Measurements from ENCODE around the gene ITPR3. TPM values are rescaled to one million over a fixed set of nuclear protein-coding genes. Genes with fewer than 3 reads are reported as not detected.
A peak's percentile ranks its signal among the peaks of the same experiment; 100 is the strongest.

ITPR3 gene
- total and polyA plus RNA-seq, 8 donors = 14.1 to 149 (median 65.6) TPM

- intact Hi-C loops (cut with DNase I; ENCODE audit: low total_unique reads) = no loop called here
- H3K4me3 ChIP-seq = no peak overlapping the region
- peaks cover 0 to 7% (median 2%) of the 10 kb centered on the region in 4 donors for H3K9me3 ChIP-seq
- TF ChIP-seq CTCF (IDR thresholded peaks at IDR 0.05) (no peak), EP300 (IDR thresholded peaks at IDR 0.05) (no peak), POLR2A (IDR thresholded peaks at IDR 0.05) (no peak), POLR2AphosphoS5 (IDR thresholded peaks at IDR 0.05) (no peak)
- no peak overlapping the region for H3K27ac ChIP-seq
- H3K27me3 ChIP-seq = no peaks in the 10 kb centered on the region
- WGBS, 5 donors = 71 to 79% (median 78%) methylated on average over 5 to 8 of the region's 8 CpGs
- H3K36me3 ChIP-seq = no peaks in the 10 kb centered on the region
- peaks cover 8 to 49% (median 23%) of the 10 kb centered on the region in 4 donors for H3K4me1 ChIP-seq
- DNase-seq = no peak
Observed at GRCh38 chr6:33607126-33607783, 13.9 kb upstream of the ITPR3 start.

GRCh38 chr6:33607784-33608161, 13.3 kb upstream of the ITPR3 start:
- intact Hi-C loops (cut with DNase I; ENCODE audit: low total_unique reads) = no loop called here
- TF ChIP-seq CTCF (IDR thresholded peaks at IDR 0.05) (peak in 2 of 7 experiments; percentile 5 to 38), POLR2AphosphoS5 (IDR thresholded peaks at IDR 0.05) (no peak)
- peaks cover 8 to 49% (median 23%) of the 10 kb centered on the region in 4 donors for H3K4me1 ChIP-seq
- peaks cover 0 to 7% (median 2%) of the 10 kb centered on the region in 4 donors for H3K9me3 ChIP-seq
- 30 to 43% (median 31%) methylated on average over 5 of the region's 5 CpGs for WGBS, 5 donors
- H3K27ac ChIP-seq = peak overlapping the region in 1 of 5 donors; percentile 19
- no peak overlapping the region for H3K4me3 ChIP-seq
- no peaks in the 10 kb centered on the region for H3K36me3 ChIP-seq
- H3K27me3 ChIP-seq = no peaks in the 10 kb centered on the region
- DNase-seq = peak; percentile 55 to 58

GRCh38 chr6:33609019-33609418, 12.1 kb upstream of the ITPR3 start:
- WGBS, 5 donors = 39 to 66% (median 60%) methylated on average over 3 of the region's 3 CpGs
- no peaks in the 10 kb centered on the region for H3K36me3 ChIP-seq
- no peak for DNase-seq
- no peak for TF ChIP-seq POLR2AphosphoS5 (IDR thresholded peaks at IDR 0.05)
- TF ChIP-seq CTCF (IDR thresholded peaks at IDR 0.05) = no peak
- TF ChIP-seq EP300 (IDR thresholded peaks at IDR 0.05) = no peak
- no peak for TF ChIP-seq POLR2A (IDR thresholded peaks at IDR 0.05)
- intact Hi-C loops (cut with DNase I; ENCODE audit: low total_unique reads) = no loop called here
- peaks cover 0 to 7% (median 2%) of the 10 kb centered on the region in 4 donors for H3K9me3 ChIP-seq
- H3K4me3 ChIP-seq = no peak overlapping the region
- H3K27ac ChIP-seq = peak overlapping the region in 2 of 5 donors; percentile 50 to 70
- no peaks in the 10 kb centered on the region for H3K27me3 ChIP-seq
- peaks cover 8 to 52% (median 23%) of the 10 kb centered on the region in 4 donors for H3K4me1 ChIP-seq

- peak in 1 of 2 donors; percentile 50 for DNase-seq
- H3K27ac ChIP-seq = peak overlapping the region; percentile 48 to 70 (median 60)
Observed at GRCh38 chr6:33609528-33609927, 11.6 kb upstream of the ITPR3 start.

GRCh38 chr6:33610067-33610466, 11.1 kb upstream of the ITPR3 start:
- DNase-seq = no peak
- intact Hi-C loops (cut with DNase I; ENCODE audit: low total_unique reads) = no loop called here
- Histone ChIP-seq H3K4me3 (no peak overlapping the region), H3K9me3 (no peaks in the 10 kb centered on the region), H3K36me3 (no peaks in the 10 kb centered on the region), H3K4me1 (peaks cover 8 to 55% (median 23%) of the 10 kb centered on the region in 4 donors), H3K27ac (peak overlapping the region; percentile 48 to 70 (median 60)), H3K27me3 (no peaks in the 10 kb centered on the region)
- WGBS, 5 donors = 62 to 86% (median 68%) methylated on average over 4 of the region's 4 CpGs
- TF ChIP-seq POLR2AphosphoS5 (IDR thresholded peaks at IDR 0.05) (peak in 1 of 3 donors; percentile 6), CTCF (IDR thresholded peaks at IDR 0.05) (no peak)

More at GRCh38 chr6:33609528-33609927, 11.6 kb upstream of the ITPR3 start:
- peaks cover 0 to 3% (median under 1%) of the 10 kb centered on the region in 4 donors for H3K9me3 ChIP-seq
- H3K36me3 ChIP-seq = no peaks in the 10 kb centered on the region
- WGBS, 5 donors = 25 to 42% (median 38%) methylated on average over 6 of the region's 6 CpGs
- H3K4me3 ChIP-seq = no peak overlapping the region
- H3K4me1 ChIP-seq = peaks cover 8 to 55% (median 23%) of the 10 kb centered on the region in 4 donors
- intact Hi-C loops (cut with DNase I; ENCODE audit: low total_unique reads) = no loop called here
- TF ChIP-seq EP300 (IDR thresholded peaks at IDR 0.05) = no peak
- TF ChIP-seq POLR2AphosphoS5 (IDR thresholded peaks at IDR 0.05) = peak in 1 of 3 donors; percentile 63
- H3K27me3 ChIP-seq = no peaks in the 10 kb centered on the region
